ENCODE results near the gene NFIB. TPM values are rescaled to one million over a fixed set of nuclear protein-coding genes. Genes with fewer than 3 reads are reported as not detected.

Gene NFIB
- total RNA-seq, 1 experiment from 2014 or later: 14.3 TPM

DNA sequence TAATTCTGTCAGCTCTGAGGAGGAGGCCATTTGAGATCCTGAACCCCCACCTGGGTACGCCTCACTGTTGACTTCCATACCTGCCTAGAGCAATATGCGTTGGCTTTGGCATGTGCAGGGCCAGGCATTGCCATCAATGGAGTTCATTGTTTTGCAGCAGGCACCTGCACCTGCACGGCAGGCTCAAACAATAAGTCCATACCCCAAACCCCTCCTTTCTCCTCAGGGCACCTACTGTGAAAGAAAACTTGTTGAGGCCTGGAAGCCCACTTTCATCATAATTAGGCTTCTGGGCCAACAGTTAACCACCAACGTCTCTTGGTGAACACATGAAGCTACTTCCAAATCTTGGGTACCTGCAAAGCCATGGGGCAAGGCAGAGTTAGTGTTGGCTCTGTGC, 238.7 kb downstream of the NFIB start:
- no peaks in the 10 kb centered on the region; the same call in 1 of the 2 replicates for H3K4me1 ChIP-seq (ENCODE audit: insufficient read depth, low read length)
- H2BK5ac ChIP-seq (ENCODE audit: insufficient read length, low read length): no peak overlapping the region
- H4K8ac ChIP-seq (replicated peaks; ENCODE audit: insufficient read length, low read depth, low read length): no peak overlapping the region
- no peak overlapping the region for H4K91ac ChIP-seq (ENCODE audit: insufficient read length, low read depth, low read length)
- no peak for DNase-seq
- no peak overlapping the region for H3T11ph ChIP-seq (ENCODE audit: low read length)
- no peak overlapping the region for H3K4me2 ChIP-seq (ENCODE audit: insufficient read depth, insufficient read length, low read length)
- peaks cover 22 to 27% of the 10 kb centered on the region in 2 experiments for H3K4me1 Mint-ChIP-seq
- no peak overlapping the region for H3K14ac ChIP-seq (ENCODE audit: insufficient read depth, low read length)
- H3K27me3 ChIP-seq (ENCODE audit: insufficient read depth, low read length): no peaks in the 10 kb centered on the region
- H2BK15ac ChIP-seq (ENCODE audit: low read depth, low read length): no peak overlapping the region
- H2AK5ac ChIP-seq (ENCODE audit: insufficient read length, low read length): no peak overlapping the region
- H3K27ac Mint-ChIP-seq: no peak overlapping the region
- no peak overlapping the region for H3K18ac ChIP-seq (ENCODE audit: insufficient read length, low read depth, low read length)
- no peak overlapping the region for H3K9ac ChIP-seq (ENCODE audit: extremely low read depth, insufficient read length, low read length)
- TF ChIP-seq, protein P1, sequence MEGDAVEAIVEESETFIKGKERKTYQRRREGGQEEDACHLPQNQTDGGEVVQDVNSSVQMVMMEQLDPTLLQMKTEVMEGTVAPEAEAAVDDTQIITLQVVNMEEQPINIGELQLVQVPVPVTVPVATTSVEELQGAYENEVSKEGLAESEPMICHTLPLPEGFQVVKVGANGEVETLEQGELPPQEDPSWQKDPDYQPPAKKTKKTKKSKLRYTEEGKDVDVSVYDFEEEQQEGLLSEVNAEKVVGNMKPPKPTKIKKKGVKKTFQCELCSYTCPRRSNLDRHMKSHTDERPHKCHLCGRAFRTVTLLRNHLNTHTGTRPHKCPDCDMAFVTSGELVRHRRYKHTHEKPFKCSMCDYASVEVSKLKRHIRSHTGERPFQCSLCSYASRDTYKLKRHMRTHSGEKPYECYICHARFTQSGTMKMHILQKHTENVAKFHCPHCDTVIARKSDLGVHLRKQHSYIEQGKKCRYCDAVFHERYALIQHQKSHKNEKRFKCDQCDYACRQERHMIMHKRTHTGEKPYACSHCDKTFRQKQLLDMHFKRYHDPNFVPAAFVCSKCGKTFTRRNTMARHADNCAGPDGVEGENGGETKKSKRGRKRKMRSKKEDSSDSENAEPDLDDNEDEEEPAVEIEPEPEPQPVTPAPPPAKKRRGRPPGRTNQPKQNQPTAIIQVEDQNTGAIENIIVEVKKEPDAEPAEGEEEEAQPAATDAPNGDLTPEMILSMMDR (conservative IDR thresholded peaks at IDR 0.05): no peak
- no peak overlapping the region for H3K56ac ChIP-seq (ENCODE audit: insufficient read length, low read depth, low read length)
- no peak overlapping the region for H3K27ac ChIP-seq (ENCODE audit: insufficient read length, low read depth, low read length)
- no peaks in the 10 kb centered on the region for H3K27me3 Mint-ChIP-seq (ENCODE audit: low read depth)
- no peak overlapping the region for H2BK20ac ChIP-seq (ENCODE audit: low read depth, low read length, poor library complexity, severe bottlenecking)
- no peak overlapping the region for H3K23ac ChIP-seq (ENCODE audit: insufficient read length, low read depth, low read length)
- H3K9me3 ChIP-seq (ENCODE audit: control insufficient read depth, low read depth, low read length): no peaks in the 10 kb centered on the region
- WGBS (ENCODE audit: extremely low coverage, insufficient read length, low lambda C conversion rate): no CpG with 5 or more reads among the region's 4 CpGs
- no peak overlapping the region for H2AFZ ChIP-seq (ENCODE audit: low read length)
- no peak overlapping the region for H4K5ac ChIP-seq (ENCODE audit: insufficient read length, low read depth, low read length)
- no peaks in the 10 kb centered on the region for H3K23me2 ChIP-seq (ENCODE audit: insufficient read length, low read depth, low read length, poor library complexity, severe bottlenecking)
- H2BK12ac ChIP-seq (ENCODE audit: insufficient read length, low read depth, low read length): no peak overlapping the region
- H3K9me3 Mint-ChIP-seq: no peaks in the 10 kb centered on the region
- no peak overlapping the region for H3K4ac ChIP-seq (ENCODE audit: low read depth, low read length)
- no peaks in the 10 kb centered on the region for H3K79me2 ChIP-seq (ENCODE audit: insufficient read depth, low read length)
- H2BK120ac ChIP-seq (ENCODE audit: low read depth, low read length, poor library complexity, severe bottlenecking): no peak overlapping the region
- H3K36me3 Mint-ChIP-seq (ENCODE audit: insufficient read depth in 1 of 3, low read depth in 3 of 3): no peaks in the 10 kb centered on the region
- no peaks in the 10 kb centered on the region for H4K20me1 ChIP-seq (ENCODE audit: control insufficient read depth, insufficient read depth, insufficient read length)
- H3K4me3 Mint-ChIP-seq: no peak overlapping the region
- H3K79me1 ChIP-seq (ENCODE audit: insufficient read depth, low read depth, low read length, poor library complexity, severe bottlenecking): no peaks in the 10 kb centered on the region

Measured in H9 (cell line).